GM18526 (cell line): Measurements from ENCODE around the gene EGFLAM.

Experiments used
- POLR2A ChIP-seq: IDR thresholded peaks from 3 replicates; pipeline ENCODE4 v1.6.1; 2011; ENCODE audit not compliant: insufficient read length; ENCODE audit errors: extremely low read depth

The EGFLAM gene

DNA sequence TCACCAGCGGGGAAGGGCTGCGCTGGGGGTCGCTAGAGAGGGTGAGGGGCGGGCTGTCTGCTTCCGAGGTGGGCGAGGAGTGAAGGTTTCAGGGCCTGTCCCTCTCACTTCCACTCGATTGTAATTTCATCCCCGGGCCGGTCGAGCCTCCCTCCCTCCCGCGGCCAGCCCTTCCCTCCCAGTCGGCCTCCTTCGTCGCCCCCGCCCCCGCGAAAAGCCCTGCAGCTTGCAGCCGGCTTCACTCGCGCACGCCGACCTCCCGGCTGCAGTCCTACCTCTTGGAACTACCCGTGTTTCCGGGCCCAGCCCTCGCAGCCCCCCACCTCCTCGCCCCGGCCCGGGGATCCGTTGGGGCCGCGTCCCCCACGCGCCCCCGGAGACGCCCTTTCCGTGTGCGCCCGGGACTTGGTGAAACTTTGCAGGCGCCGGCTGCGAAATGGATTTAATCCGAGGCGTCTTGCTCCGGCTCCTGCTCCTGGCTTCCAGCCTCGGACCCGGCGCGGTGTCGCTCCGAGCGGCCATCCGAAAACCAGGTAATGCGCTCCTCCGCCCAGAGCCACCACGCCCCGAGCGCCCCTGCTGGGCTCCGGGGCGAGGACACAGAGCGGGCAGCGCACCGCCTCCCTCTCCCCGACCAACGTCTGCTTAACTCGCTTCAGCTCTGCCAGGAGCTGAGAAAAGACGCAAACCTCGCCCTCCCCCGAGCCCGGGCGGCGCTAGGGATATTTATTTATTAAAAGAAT lies at the start of gene EGFLAM:
Gene EGFLAM (plus strand): TSS at position 241 of the 743 bp plus-strand sequence. CDS start 196 bp downstream, at position 437.
- no peak for TF ChIP-seq POLR2A

DNA sequence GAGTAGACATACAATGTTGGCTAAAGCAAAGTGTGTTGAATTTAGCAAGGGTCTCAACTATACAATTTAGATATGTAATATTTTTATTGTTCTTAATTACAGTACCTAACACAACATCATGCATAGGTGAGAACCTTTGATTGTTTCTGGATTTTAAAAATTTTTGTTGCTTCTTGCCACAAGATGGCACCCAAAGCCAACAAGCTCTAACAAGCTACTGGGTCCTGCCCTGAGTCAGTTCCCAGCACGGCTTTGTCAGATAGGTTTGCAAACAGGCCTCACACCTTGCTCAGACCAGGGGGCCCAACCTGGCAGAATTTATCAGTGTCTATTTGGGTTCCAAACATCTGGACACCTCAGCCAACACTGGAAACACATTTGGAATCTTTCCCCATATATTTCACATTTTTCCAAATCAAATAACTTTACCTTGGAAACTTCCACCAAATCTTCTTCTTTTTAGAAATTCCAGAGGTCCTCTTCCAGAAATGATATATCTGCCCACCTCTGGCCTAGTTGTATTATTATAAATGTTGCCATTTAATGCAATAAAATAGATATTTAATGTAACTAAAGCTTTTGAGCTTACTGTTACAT lies 49.5 kb upstream of the EGFLAM start:
- TF ChIP-seq POLR2A = no peak

DNA sequence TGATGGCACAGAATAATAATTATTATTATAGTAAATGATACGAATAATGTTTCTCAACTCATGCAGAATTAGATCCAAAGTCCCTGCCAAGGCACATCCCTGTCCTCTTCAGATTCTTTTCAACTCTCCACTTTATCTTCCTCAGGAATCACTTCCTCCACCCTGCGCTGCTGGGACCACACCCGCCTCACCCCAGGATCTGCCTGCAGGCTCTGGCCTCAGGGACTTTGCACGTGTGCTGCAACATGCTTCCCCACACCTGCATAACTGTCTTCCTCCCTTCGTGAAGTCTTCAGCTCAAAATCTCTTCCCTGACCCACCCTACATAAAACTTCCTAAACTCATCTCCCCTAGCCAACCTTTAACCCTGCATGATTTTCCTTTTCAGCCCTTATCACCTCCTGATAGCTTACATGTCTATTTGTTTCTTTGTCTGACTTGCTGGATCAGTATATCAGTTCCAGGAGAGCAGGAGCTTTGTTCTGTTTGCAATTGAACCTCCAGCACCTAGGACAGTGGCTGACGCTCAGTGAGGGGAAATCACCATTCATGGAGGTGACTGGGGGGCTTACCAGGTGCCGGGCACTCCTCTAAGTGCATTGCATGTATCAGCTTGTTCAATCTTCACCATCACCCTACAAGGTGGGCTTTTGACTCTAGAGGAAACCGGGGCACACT lies 47.5 kb upstream of the EGFLAM start:
- no peak for TF ChIP-seq POLR2A

DNA sequence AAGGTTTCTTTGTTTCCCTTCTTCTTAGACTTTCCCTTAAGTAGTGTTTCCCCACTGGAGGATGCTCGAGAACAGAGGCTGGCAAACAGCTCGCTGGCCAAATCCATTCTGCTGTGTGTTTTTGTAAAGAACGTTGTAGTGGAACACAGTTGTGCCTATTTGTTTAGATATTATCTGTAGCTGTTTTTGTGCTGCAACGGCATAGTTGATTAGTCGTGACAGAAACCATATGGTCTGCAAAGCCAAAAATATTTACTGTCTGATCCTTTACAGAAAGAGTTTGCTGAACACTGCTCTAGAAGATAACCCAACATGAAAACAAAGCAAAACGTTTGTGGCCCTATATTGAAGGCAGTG lies 47.0 kb upstream of the EGFLAM start:
- TF ChIP-seq POLR2A = no peak

DNA sequence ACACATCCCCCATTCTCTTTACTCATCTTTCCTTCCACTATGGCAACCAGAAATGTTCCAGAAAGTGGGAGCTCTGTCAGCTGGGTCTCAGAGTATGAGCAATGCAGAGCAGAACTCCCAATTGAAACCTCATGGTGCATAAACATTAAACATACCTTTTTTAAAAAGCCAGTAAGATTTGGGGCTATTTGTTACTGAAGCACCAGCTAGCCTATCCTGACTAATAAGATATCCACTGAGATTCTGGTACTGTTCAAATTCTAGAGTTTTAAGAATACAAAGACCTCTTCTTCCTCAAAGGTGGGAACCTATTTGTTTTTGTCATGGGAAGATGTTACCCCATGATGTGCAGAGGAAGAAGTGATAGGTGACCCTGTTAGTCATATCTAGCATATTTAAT lies 46.1 kb upstream of the EGFLAM start:
- no peak for TF ChIP-seq POLR2A

DNA sequence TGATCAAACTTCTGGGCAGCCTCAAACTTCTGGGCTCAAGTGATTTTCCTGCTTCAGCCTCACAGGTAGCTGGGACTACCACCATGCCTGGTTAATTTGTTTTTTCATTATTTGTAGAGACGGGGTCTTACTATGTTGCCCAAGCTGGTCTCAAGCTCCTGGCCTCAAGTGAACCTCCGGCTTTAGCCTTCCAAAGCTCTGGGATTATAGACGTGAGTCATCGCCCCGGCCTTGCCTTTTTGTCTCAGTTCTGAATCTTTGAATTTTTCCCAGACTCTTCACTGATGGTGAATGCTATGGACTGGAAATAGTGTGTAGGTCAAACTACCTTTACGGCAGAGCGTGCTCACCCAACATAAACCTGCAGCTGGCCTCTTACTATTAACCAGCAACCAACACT lies 32.3 kb upstream of the EGFLAM start:
- no peak for TF ChIP-seq POLR2A

DNA sequence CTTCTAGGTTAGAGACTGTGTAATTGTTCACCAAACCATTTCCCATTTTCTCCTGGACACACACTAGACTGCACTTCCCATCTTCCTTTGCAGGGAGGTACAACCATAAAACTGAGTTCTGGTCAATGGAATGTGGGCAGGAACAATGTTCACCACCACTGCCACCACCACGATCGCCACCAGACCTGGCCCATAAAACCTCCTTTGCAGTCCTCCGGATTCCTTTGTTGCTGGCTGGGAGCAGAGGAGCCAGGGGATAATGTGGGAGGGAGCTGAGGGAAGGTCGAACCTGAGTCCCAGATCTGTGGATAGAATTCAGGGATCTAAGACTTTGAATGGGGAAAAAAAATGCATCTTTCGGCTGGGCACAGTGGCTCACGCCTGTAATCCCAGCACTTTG lies 29.4 kb upstream of the EGFLAM start:
- TF ChIP-seq POLR2A = no peak

DNA sequence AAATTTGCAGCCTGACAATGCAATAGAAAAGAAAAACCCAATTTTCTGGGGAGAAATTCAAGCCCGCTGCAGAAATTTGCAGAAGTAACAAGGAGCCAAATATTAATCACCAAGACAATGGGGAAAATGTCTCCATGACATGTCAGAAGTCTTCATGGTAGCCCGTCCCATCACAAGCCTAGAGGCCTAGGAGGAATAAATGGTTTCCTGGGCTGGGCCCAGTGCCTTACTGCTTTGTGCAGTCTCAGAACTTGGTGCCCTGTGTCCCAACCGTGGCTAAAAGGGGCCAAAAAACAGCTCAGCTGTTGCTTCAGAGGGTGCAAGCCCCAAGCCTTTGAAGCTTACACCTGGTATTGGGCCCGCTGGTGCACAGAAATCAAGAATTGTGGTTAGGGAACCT lies 23.6 kb upstream of the EGFLAM start:
- TF ChIP-seq POLR2A = no peak

DNA sequence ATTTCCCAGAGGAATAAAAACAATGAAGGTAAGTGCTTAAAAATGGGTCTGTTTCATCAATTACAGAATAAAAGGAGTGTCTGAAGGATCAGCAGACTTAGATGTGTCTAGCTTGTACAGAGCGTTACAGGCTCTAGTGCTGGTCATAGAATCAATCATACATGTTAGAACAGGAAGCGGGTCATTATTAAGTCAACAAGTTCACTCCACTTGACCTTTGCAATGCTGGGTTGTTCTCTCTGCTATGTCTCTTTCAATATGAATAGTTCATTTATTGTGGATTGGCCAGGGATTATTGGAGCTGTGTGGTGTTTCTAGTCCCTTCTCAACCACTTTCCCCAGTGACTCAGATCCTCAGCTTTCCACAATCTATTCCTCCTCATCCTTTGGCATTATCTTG lies 20.7 kb upstream of the EGFLAM start:
- no peak for TF ChIP-seq POLR2A

DNA sequence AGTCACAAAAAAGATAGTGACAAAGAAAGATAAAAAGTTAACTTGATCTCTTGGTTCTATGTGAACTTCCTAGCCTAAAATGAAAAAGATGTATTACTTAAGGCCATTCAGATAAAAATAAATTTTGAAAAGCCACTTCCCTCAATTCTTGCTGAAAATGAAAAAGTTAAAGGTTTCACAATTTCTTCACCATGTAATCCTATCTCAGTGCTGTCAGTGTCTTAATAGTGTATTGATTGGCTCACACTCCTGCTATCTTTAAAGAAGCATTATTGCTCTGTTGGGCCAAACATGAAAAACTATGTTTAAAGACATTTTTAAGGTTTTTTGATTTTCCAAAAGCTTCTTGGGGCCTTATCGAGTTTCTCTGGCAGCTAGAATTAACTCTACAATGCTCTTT lies 18.1 kb upstream of the EGFLAM start:
- no peak for TF ChIP-seq POLR2A

DNA sequence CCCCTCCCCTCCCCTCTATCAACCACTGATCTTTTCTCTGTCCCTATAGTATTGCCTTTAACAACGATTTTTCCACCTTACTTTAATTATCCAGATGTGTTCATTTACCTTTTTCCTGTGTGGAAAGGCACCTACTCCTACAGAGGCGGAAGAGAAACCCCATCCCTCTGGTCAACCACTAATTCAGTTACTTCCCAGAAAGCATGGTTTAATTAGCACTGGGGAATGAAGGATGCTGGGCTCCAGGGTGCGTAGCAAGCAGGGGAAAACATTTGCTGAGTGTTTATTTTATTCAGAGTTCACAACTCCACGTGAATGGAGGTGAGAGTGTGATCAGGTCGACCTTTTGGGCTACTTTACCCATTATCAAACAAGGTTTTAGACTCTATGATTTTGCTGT lies 16.7 kb upstream of the EGFLAM start:
- TF ChIP-seq POLR2A = no peak

DNA sequence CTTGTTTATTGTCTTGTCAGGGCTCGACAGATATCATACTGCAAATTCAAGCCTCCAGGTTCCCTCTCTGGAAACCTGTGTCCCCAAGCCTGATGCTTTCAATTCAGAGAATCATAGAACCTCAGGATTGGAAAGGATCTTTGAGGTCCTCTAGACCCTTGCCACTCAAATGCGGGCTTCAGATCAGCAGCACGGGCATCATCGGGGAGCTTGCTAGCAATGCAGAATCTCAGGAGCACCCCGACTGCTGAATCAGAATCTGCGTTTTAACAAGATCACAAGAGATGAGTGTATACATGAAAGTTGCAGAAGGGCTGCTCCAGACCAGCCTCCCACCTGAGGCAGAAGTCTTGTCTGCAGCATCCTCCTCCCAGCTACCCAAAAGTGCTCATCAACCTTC lies 13.1 kb upstream of the EGFLAM start:
- no peak for TF ChIP-seq POLR2A

DNA sequence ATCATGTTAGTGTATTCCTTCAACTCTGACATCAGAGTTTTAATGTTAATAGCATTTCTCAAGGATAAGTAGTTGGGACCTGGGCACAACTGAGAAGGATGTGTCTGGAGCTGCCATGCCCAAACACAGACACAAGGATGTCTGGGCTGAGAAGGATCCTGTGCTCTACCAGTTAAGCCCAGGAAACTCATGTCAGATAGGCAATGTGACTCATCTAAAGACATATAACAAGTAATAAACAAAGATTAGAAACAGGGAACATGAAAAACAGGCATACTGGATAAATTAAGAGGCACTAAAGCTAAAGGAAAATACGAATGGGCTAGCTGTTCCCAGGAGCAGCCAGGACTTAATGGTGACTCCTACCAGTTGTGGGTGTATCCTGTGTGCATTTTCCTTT lies 9.1 kb upstream of the EGFLAM start:
- no peak for TF ChIP-seq POLR2A

DNA sequence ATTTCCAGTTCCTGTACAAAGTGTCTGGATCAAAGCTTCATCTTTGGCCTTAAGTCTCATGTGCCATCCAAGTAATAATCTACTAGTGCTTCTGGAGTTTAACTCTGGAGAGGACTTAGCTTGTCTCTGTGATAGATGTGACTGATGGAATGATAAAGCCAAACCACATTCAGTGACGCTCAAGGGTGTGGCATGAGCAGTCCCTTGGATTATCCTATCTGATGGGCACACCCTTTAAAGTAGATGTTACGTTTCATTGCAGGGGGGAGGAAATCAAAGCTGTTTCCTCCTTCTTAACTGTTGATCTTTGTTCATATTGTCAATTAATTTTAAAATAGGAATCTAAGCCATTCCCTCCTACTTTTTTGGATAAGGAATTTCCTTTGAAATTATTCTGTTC lies 8.5 kb upstream of the EGFLAM start:
- TF ChIP-seq POLR2A = no peak

DNA sequence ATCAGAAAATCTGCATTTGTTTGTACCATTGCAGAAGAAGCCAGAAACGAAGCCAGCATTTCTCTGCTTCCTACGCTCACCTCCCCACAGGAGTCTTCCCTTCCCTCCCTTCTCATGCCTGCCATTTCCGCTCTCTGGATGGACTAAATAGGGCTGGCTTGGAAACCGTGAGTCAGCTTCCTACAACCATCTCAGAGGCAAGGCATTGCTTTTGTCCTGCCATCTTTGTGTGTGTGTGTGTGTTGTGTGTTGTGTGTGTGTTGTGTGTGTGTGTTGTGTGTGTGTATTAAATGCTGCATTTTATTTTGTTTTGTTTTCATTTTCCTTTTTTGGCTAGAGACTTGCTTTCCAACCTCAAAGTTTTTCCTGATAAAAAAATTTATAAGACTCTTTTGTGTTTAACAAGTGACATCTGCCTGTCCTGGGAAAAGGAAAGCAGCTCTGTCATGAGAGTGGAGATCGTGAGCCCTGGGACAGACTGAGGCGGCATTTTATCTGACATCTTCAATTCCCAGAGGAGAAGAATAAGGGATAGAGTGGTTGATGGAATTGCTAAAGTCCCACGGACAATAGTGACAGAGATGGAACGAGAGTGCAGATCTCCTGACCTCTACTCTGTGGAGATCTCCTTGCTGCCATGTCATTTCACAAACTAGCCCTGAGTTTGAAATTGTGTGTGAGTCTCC lies 7.5 kb upstream of the EGFLAM start:
- no peak for TF ChIP-seq POLR2A

DNA sequence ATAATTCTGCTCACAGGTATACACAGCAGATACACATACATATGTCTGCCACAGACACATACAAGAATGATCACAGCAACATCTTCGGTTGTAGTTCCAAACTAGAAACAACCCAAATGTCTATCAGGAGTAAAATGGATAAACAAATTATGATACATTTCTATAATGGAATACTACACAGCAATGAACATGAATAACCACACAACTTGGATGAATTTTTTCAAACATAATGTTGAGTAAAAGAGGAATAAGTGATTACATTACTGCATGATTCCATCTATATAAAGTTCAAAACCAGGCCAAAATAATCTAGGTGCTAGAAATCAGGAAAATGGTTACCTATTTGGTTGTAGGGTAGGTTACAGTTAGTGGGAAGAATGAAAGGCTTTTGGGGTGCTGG lies 4.6 kb upstream of the EGFLAM start:
- no peak for TF ChIP-seq POLR2A

DNA sequence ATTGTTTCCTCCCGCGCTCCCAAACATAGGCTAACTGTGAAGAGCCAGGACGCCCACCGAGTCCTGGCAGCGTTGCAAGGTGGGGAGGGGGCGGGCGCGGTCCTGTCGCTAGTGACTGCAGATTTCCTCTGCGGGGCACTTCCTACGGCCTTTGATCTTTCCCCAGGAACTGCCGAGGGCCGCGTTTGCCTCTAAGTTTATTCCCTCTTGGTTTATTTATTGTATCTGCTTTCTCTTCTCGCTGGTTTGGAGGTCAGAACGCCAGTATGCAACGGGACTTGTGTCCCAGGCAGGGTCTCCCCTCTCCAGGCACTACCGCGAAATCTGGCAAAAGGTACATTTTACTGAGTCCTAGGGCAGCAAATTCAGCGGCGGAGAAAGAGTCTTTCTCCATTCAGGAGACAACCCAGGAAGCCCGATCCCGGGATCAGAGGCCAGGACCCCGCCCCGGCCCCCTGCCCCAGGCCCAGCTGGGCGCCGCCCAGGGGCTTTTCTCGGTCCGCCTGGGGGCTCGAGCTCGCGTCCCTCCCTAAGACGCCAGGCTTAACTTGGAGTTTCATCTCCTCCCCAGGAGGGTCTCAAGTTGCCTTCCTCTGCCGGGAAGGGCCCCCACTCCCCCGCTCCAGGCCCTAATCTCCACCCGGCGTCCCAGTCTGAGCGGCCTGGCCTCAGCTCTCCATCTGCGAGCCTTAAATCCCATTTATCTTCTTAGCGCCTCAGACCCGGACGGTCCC lies 884 bp upstream of the EGFLAM start:
- TF ChIP-seq POLR2A = no peak
